GM23338 (cell line): ENCODE results near the gene BPIFB6.

ENCODE experiments used
- CREB1 ChIP-seq: fragments of 250-450 bp; sonication (Bioruptor Pico); IDR thresholded peaks from 2 replicates; pipeline ENCODE4 v1.5.0; 2020; ENCODE audit warnings: low read depth, mild to moderate bottlenecking, moderate library complexity
- CTCF ChIP-seq, 2 experiments: fragments of 200-600 bp in 1 of 2; sonication (generic) in 1 of 2; conservative IDR thresholded peaks; 2 replicates each; pipeline versions ENCODE4 v1.5.1 to v1.6.1; 2016 to 2017; ENCODE audit warnings: antibody characterized with exemption in 2 of 2, low read depth in 2 of 2, mild to moderate bottlenecking in 2 of 2, moderate library complexity in 1 of 2
- EZH2 ChIP-seq: fragments of 200-600 bp; sonication (generic); IDR thresholded peaks from one replicate; pipeline ENCODE4 v1.8.0; 2017; ENCODE audit warnings: antibody characterized with exemption, mild to moderate bottlenecking, low read depth; ENCODE audit not compliant: unreplicated experiment
- EZH2phosphoT487 ChIP-seq: fragments of 200-600 bp; sonication (generic); IDR thresholded peaks from one replicate; pipeline ENCODE4 v1.8.1; 2018; ENCODE audit warnings: antibody characterized with exemption; ENCODE audit not compliant: unreplicated experiment
- JUNB ChIP-seq: IDR thresholded peaks from one replicate; pipeline ENCODE4 v1.6.1; 2016; ENCODE audit warnings: antibody characterized with exemption; ENCODE audit not compliant: unreplicated experiment
- POLR2AphosphoS5 ChIP-seq: IDR thresholded peaks from 2 replicates; pipeline ENCODE4 v1.6.1; 2016; ENCODE audit warnings: antibody characterized with exemption, low read depth
- STAT1 ChIP-seq: IDR thresholded peaks from one replicate; pipeline ENCODE4 v1.6.1; 2016; ENCODE audit warnings: antibody characterized with exemption; ENCODE audit not compliant: unreplicated experiment
- ZNF114 ChIP-seq: fragments of 250-450 bp; sonication (Bioruptor Pico); IDR thresholded peaks from 2 replicates; pipeline ENCODE4 v1.5.0; 2020; ENCODE audit warnings: mild to moderate bottlenecking, moderate library complexity
- ZNF331 ChIP-seq: fragments of 250-450 bp; sonication (Bioruptor Pico); IDR thresholded peaks from 2 replicates; pipeline ENCODE4 v1.5.0; 2020; ENCODE audit warnings: low read depth, mild to moderate bottlenecking, moderate library complexity
- TF ChIP-seq, protein P1 (sequence below): IDR thresholded peaks from 2 replicates; pipeline ENCODE4 v1.6.1; 2016; ENCODE audit warnings: antibody characterized with exemption
- TF ChIP-seq, protein P2 (sequence below): IDR thresholded peaks from one replicate; pipeline ENCODE4 v1.6.1; 2018; ENCODE audit warnings: antibody characterized with exemption; ENCODE audit not compliant: unreplicated experiment

DNA sequence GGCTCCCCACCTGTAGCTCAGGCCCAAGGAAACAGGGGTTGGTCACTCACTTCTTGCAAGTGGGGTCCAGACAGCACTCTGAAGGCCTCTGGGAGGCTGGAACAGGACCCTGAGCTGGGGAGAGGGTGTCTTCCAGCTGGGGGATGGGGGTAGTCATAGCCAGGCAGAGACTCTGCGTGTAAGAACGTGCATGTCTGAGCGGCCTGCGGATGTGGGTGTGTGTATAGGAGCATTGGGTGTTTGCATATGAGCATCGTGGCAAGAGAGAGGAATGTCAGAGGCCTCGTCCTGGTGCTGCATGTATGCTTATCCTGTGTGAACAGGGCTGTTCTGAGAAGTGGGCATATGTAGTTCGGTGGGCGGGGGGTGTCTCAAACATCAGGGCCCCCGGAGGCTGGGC lies 34.3 kb downstream of the BPIFB6 start:
- TF ChIP-seq JUNB (no peak), POLR2AphosphoS5 (no peak), CTCF (conservative IDR thresholded peaks at IDR 0.05; ENCODE audit: low read depth in 2 of 2) (no peak), CREB1 (CRISPR knock-in tag) (no peak), ZNF114 (CRISPR knock-in tag) (no peak), EZH2 (no peak), EZH2phosphoT487 (no peak), STAT1 (no peak), ZNF331 (CRISPR knock-in tag) (no peak)
- TF ChIP-seq, protein P1, sequence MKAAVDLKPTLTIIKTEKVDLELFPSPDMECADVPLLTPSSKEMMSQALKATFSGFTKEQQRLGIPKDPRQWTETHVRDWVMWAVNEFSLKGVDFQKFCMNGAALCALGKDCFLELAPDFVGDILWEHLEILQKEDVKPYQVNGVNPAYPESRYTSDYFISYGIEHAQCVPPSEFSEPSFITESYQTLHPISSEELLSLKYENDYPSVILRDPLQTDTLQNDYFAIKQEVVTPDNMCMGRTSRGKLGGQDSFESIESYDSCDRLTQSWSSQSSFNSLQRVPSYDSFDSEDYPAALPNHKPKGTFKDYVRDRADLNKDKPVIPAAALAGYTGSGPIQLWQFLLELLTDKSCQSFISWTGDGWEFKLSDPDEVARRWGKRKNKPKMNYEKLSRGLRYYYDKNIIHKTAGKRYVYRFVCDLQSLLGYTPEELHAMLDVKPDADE = no peak
- TF ChIP-seq, protein P2, sequence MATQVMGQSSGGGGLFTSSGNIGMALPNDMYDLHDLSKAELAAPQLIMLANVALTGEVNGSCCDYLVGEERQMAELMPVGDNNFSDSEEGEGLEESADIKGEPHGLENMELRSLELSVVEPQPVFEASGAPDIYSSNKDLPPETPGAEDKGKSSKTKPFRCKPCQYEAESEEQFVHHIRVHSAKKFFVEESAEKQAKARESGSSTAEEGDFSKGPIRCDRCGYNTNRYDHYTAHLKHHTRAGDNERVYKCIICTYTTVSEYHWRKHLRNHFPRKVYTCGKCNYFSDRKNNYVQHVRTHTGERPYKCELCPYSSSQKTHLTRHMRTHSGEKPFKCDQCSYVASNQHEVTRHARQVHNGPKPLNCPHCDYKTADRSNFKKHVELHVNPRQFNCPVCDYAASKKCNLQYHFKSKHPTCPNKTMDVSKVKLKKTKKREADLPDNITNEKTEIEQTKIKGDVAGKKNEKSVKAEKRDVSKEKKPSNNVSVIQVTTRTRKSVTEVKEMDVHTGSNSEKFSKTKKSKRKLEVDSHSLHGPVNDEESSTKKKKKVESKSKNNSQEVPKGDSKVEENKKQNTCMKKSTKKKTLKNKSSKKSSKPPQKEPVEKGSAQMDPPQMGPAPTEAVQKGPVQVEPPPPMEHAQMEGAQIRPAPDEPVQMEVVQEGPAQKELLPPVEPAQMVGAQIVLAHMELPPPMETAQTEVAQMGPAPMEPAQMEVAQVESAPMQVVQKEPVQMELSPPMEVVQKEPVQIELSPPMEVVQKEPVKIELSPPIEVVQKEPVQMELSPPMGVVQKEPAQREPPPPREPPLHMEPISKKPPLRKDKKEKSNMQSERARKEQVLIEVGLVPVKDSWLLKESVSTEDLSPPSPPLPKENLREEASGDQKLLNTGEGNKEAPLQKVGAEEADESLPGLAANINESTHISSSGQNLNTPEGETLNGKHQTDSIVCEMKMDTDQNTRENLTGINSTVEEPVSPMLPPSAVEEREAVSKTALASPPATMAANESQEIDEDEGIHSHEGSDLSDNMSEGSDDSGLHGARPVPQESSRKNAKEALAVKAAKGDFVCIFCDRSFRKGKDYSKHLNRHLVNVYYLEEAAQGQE = no peak
